Smooth muscle cell (in vitro differentiated cells): ENCODE measurements around the gene ATXN1. TPM values are rescaled to one million over a fixed set of nuclear protein-coding genes. Genes with fewer than 3 reads are reported as not detected.

Experiments
- DNase-seq: peaks from one replicate; lab custom pipeline; 2025; ENCODE audit not compliant: unreplicated experiment; lab: John Stamatoyannopoulos, UW
- H2AFZ ChIP-seq: fragments of 200-600 bp; sonication (generic); 2 replicates; pipeline ENCODE4 v1.6.0; 2016; ENCODE audit warnings: antibody characterized with exemption, low read depth, mild to moderate bottlenecking
- H3F3A ChIP-seq: fragments of 200-600 bp; sonication (generic); 2 replicates; pipeline ENCODE4 v1.6.0; 2017; ENCODE audit warnings: antibody characterized with exemption, low read depth
- H3K27ac ChIP-seq: fragments of 200-600 bp; sonication (generic); 2 replicates; pipeline ENCODE4 v1.5.1; 2016; ENCODE audit warnings: low read depth, mild to moderate bottlenecking
- H3K27me3 ChIP-seq: fragments of 200-600 bp; sonication (generic); 2 replicates; pipeline ENCODE4 v1.6.1; 2016; ENCODE audit warnings: low read depth, mild to moderate bottlenecking
- H3K36me3 ChIP-seq: fragments of 200-600 bp; sonication (generic); 2 replicates; pipeline ENCODE4 v1.5.1; 2016; ENCODE audit warnings: low read depth
- H3K4me1 ChIP-seq: fragments of 200-600 bp; sonication (generic); 2 replicates; pipeline ENCODE4 v1.5.1; 2016; ENCODE audit warnings: low read depth
- H3K4me2 ChIP-seq: fragments of 200-600 bp; sonication (generic); 2 replicates; pipeline ENCODE4 v1.6.0; 2016; ENCODE audit warnings: mild to moderate bottlenecking
- H3K4me3 ChIP-seq: fragments of 200-600 bp; sonication (generic); 2 replicates; pipeline ENCODE4 v1.5.1; 2016; ENCODE audit warnings: mild to moderate bottlenecking
- H3K79me2 ChIP-seq: fragments of 200-600 bp; sonication (generic); 2 replicates; pipeline ENCODE4 v1.6.0; 2016; ENCODE audit warnings: low read depth, mild to moderate bottlenecking
- H3K9ac ChIP-seq: fragments of 200-600 bp; sonication (generic); 2 replicates; pipeline ENCODE4 v1.6.0; 2016; ENCODE audit warnings: low read depth
- H3K9me3 ChIP-seq: fragments of 200-600 bp; sonication (generic); replicated peaks from 2 replicates; pipeline ENCODE4 v1.5.1; 2016; ENCODE audit warnings: low read depth
- H4K20me1 ChIP-seq: fragments of 200-600 bp; sonication (generic); 2 replicates; pipeline ENCODE4 v1.6.0; 2016; ENCODE audit warnings: low read depth
- CTCF ChIP-seq: fragments of 200-600 bp; sonication (generic); IDR thresholded peaks from 2 replicates; pipeline ENCODE4 v1.5.1; 2017; ENCODE audit warnings: borderline replicate concordance, mild to moderate bottlenecking, antibody characterized with exemption; ENCODE audit not compliant: insufficient read depth, poor library complexity, severe bottlenecking
- WGBS: methylation state at CpG from one replicate; pipeline ENCODE4 v1.1.7; 2016; ENCODE audit warnings: low lambda C conversion rate; 5-methylcytosine and 5-hydroxymethylcytosine counted together
- polyA plus RNA-seq: library from polyadenylated mRNA; unstranded; fragments of >200 nt; fragmentation: Nextera tagmentation; extraction: Ambion mirVana; gene quantifications from 2 replicates; pipeline ENCODE4 v1.2.1, GENCODE V29; 2016
- total RNA-seq: library from RNA; depleted of rRNA; stranded (reverse); fragments of >200 nt; gene quantifications from 2 replicates; pipeline ENCODE4 v1.2.3, GENCODE V29; 2014

ATXN1 gene
- total and polyA plus RNA-seq, 2 experiments from 2014 or later = 17.9 to 40.6 TPM

- Histone ChIP-seq H3K4me1 (peaks cover 2% of the 10 kb centered on the region), H3K4me2 (no peak overlapping the region)
- WGBS = 84% methylated on average over 7 of the region's 7 CpGs
Observed at GRCh38 chr6:16324606-16325225, 436.5 kb downstream of the ATXN1 start.

GRCh38 chr6:16324184-16324583 lies 437.1 kb downstream of the ATXN1 start:
- Histone ChIP-seq H3F3A (peaks cover 20% of the 10 kb centered on the region), H3K4me3 (no peak overlapping the region), H3K4me1 (peaks cover 2% of the 10 kb centered on the region), H3K36me3 (peaks cover 4% of the 10 kb centered on the region), H3K4me2 (no peak overlapping the region), H3K9ac (no peak overlapping the region), H4K20me1 (peaks cover 85% of the 10 kb centered on the region), H3K79me2 (peaks cover 3% of the 10 kb centered on the region), H3K27me3 (no peaks in the 10 kb centered on the region), H3K27ac (no peak overlapping the region), H3K9me3 (no peaks in the 10 kb centered on the region), H2AFZ (no peak overlapping the region)
- DNase-seq = no peak
- TF ChIP-seq CTCF = no peak
- 95% methylated on average over 2 of the region's 2 CpGs for WGBS

More at GRCh38 chr6:16324606-16325225, 436.5 kb downstream of the ATXN1 start:
- DNase-seq = no peak
- Histone ChIP-seq H3K4me3 (no peak overlapping the region), H3K27me3 (no peaks in the 10 kb centered on the region), H3K79me2 (peaks cover 9% of the 10 kb centered on the region), H2AFZ (no peak overlapping the region), H3K27ac (no peak overlapping the region), H3F3A (peaks cover 15% of the 10 kb centered on the region), H3K9me3 (no peaks in the 10 kb centered on the region), H3K36me3 (peaks cover 4% of the 10 kb centered on the region), H4K20me1 (peaks cover 85% of the 10 kb centered on the region), H3K9ac (no peak overlapping the region)
- no peak for TF ChIP-seq CTCF

GRCh38 chr6:16322666-16323312 lies 438.5 kb downstream of the ATXN1 start:
- Histone ChIP-seq H2AFZ (no peak overlapping the region), H3K9me3 (no peaks in the 10 kb centered on the region), H3K4me2 (peak overlapping the region; percentile 60), H4K20me1 (peaks cover 87% of the 10 kb centered on the region), H3K4me1 (peaks cover 5% of the 10 kb centered on the region), H3K79me2 (no peaks in the 10 kb centered on the region), H3K9ac (peak overlapping the region; percentile 59), H3K4me3 (no peak overlapping the region), H3K27ac (peak overlapping the region; percentile 92), H3F3A (peaks cover 29% of the 10 kb centered on the region), H3K27me3 (no peaks in the 10 kb centered on the region), H3K36me3 (peaks cover 4% of the 10 kb centered on the region)
- DNase-seq = no peak
- TF ChIP-seq CTCF = no peak
- WGBS = 60% methylated on average over 11 of the region's 11 CpGs

GRCh38 chr6:16321826-16322225 lies 439.4 kb downstream of the ATXN1 start:
- Histone ChIP-seq H2AFZ (no peak overlapping the region), H3K4me3 (no peak overlapping the region), H4K20me1 (peaks cover 95% of the 10 kb centered on the region), H3K4me2 (peak overlapping the region; percentile 74), H3F3A (peaks cover 31% of the 10 kb centered on the region), H3K4me1 (peaks cover 5% of the 10 kb centered on the region), H3K79me2 (no peaks in the 10 kb centered on the region), H3K9ac (peak overlapping the region; percentile 7), H3K27me3 (no peaks in the 10 kb centered on the region), H3K9me3 (no peaks in the 10 kb centered on the region), H3K36me3 (peaks cover 4% of the 10 kb centered on the region), H3K27ac (peak overlapping the region; percentile 92)
- no peak for TF ChIP-seq CTCF
- 33% methylated on average over 11 of the region's 11 CpGs for WGBS
- DNase-seq = no peak
